Endothelial cell of umbilical vein (primary cell): ENCODE measurements around the gene FOXP4. TPM values are rescaled to one million over a fixed set of nuclear protein-coding genes. Genes with fewer than 3 reads are reported as not detected.

Experiments
- BruUV-seq: library from RNA; stranded (reverse); fragments of 400-500 nt; replicated peaks from 2 replicates; lab custom pipeline; 2021; lab: Mats Ljungman, UMichigan
- CTCF ChIA-PET: fragments of 300-600, 350-600 bp; sonication (Branson Sonifier 250); formaldehyde crosslinking; loops from one replicate; lab custom pipeline; 2021; ENCODE audit warnings: antibody characterized with exemption, inconsistent platforms; lab: Charles Lee
- POLR2A ChIA-PET: fragments of 300-600, 350-600 bp; sonication (Branson Sonifier 250); formaldehyde crosslinking; loops from one replicate; lab custom pipeline; 2021; ENCODE audit warnings: antibody characterized with exemption, inconsistent platforms; lab: Charles Lee
- DNase-seq: peaks from one replicate; pipeline ENCODE4 v3.0.0-alpha.2; 2011; ENCODE audit warnings: low read depth, low spot score
- FAIRE-seq: peaks from 2 replicates; lab custom pipeline; 2011; peaks lifted over from hg19 to GRCh38; lab: Jason Lieb, UNC
- H2AFZ ChIP-seq: 2 replicates; pipeline ENCODE4 v1.6.0; 2012; ENCODE audit warnings: low read depth, low read length, control low read depth, inconsistent platforms
- H3K27ac ChIP-seq: 2 replicates; pipeline ENCODE4 v1.5.1; 2011; ENCODE audit warnings: low read depth, mild to moderate bottlenecking, control low read depth, low read length, moderate library complexity; ENCODE audit not compliant: insufficient read depth
- H3K27me3 ChIP-seq, 2 experiments: 2 replicates each; pipeline versions ENCODE4 v1.6.0 to v1.6.1; 2011; ENCODE audit warnings: low read length in 2 of 2, mixed read lengths in 1 of 2; ENCODE audit not compliant: control insufficient read depth in 2 of 2, insufficient read depth in 2 of 2
- H3K36me3 ChIP-seq, 2 experiments: 2 replicates in 1 of 2; 3 replicates in 1 of 2; pipeline ENCODE4 v1.5.1; 2011; ENCODE audit warnings: low read length in 2 of 2, mild to moderate bottlenecking in 1 of 2, moderate library complexity in 1 of 2; ENCODE audit not compliant: control insufficient read depth in 2 of 2, insufficient read depth in 2 of 2; ENCODE audit errors: extremely low read depth in 1 of 2
- H3K4me1 ChIP-seq: 3 replicates; pipeline ENCODE4 v1.5.1; 2011; ENCODE audit warnings: mild to moderate bottlenecking, low read length; ENCODE audit not compliant: control insufficient read depth, insufficient read depth; ENCODE audit errors: extremely low read depth
- H3K4me2 ChIP-seq: 2 replicates; pipeline ENCODE4 v1.6.1; 2011; ENCODE audit warnings: low read length, control low read depth, mixed read lengths; ENCODE audit not compliant: insufficient read depth
- H3K4me3 ChIP-seq, 3 experiments: fragments of 200-600 bp in 1 of 3; sonication (generic), shearing (Covaris generic) in 1 of 3; replicated peaks in 1 of 3; 2 replicates each; pipeline ENCODE4 v1.5.1; 2011 to 2016; ENCODE audit warnings: control low read depth in 3 of 3, low read length in 3 of 3, mild to moderate bottlenecking in 2 of 3, inconsistent platforms in 1 of 3, low read depth in 1 of 3, moderate library complexity in 1 of 3; ENCODE audit not compliant: insufficient read depth in 1 of 3
- H3K79me2 ChIP-seq: 2 replicates; pipeline ENCODE4 v1.6.0; 2012; ENCODE audit warnings: low read length, inconsistent platforms; ENCODE audit not compliant: control insufficient read depth, insufficient read depth
- H3K9ac ChIP-seq: replicated peaks from 2 replicates; pipeline ENCODE3; 2011; ENCODE audit warnings: low read length, control low read depth; ENCODE audit not compliant: insufficient read depth; ENCODE audit errors: extremely low read depth
- H3K9me1 ChIP-seq: replicated peaks from 3 replicates; pipeline ENCODE4 v1.6.0; 2011; ENCODE audit warnings: mild to moderate bottlenecking, low read length; ENCODE audit not compliant: control insufficient read depth, insufficient read depth; ENCODE audit errors: extremely low read depth
- H3K9me3 ChIP-seq: replicated peaks from 2 replicates; pipeline ENCODE4 v1.5.1; 2012; ENCODE audit warnings: low read length, inconsistent platforms; ENCODE audit not compliant: control insufficient read depth, insufficient read depth
- H4K20me1 ChIP-seq: replicated peaks from 2 replicates; pipeline ENCODE3; 2011; ENCODE audit warnings: mild to moderate bottlenecking, low read length; ENCODE audit not compliant: control insufficient read depth, insufficient read depth; ENCODE audit errors: extremely low read depth
- EZH2 ChIP-seq: IDR thresholded peaks from 2 replicates; pipeline ENCODE4 v1.6.1; 2012; ENCODE audit warnings: borderline replicate concordance, low read depth, mild to moderate bottlenecking, moderate library complexity, low read length, inconsistent platforms; ENCODE audit not compliant: severe bottlenecking
- FOS ChIP-seq: IDR thresholded peaks from 2 replicates; pipeline ENCODE4 v1.6.1; 2011; ENCODE audit warnings: mild to moderate bottlenecking, low read length, moderate library complexity, borderline replicate concordance; ENCODE audit not compliant: insufficient read depth
- GATA2 ChIP-seq: IDR thresholded peaks from 2 replicates; pipeline ENCODE4 v1.7.0; 2011; ENCODE audit warnings: low read depth, mild to moderate bottlenecking, moderate library complexity, mixed read lengths, low read length; ENCODE audit not compliant: insufficient read length, insufficient read depth
- JUN ChIP-seq: IDR thresholded peaks from 2 replicates; pipeline ENCODE4 v1.6.1; 2011; ENCODE audit warnings: borderline replicate concordance, low read depth; ENCODE audit not compliant: insufficient read length, insufficient read depth
- MYC ChIP-seq: IDR thresholded peaks from one replicate; pipeline ENCODE4 v1.6.1; 2011; ENCODE audit warnings: mild to moderate bottlenecking, low read depth, low read length
- POLR2A ChIP-seq: IDR thresholded peaks from 2 replicates; pipeline ENCODE4 v1.6.1; 2012; ENCODE audit warnings: low read depth, mild to moderate bottlenecking, control low read depth, low read length
- POLR2AphosphoS5 ChIP-seq: IDR thresholded peaks from 2 replicates; pipeline ENCODE4 v1.6.1; 2012; ENCODE audit warnings: low read depth, mild to moderate bottlenecking, control low read depth, low read length, moderate library complexity; ENCODE audit not compliant: insufficient read depth
- dilution Hi-C: fragments of 300-500 bp; cut with MboI; formaldehyde crosslinking; loops from one replicate; pipeline ENCODE4 v1.15.0; 2019; ENCODE audit warnings: low sequenced_read_pairs; ENCODE audit not compliant: extremely low pct_ligation_motif_present
- intact Hi-C: fragments of 100-400 bp; cut with micrococcal nuclease; formaldehyde crosslinking; loops from one replicate; pipeline ENCODE4 v1.10.0; 2022
- polyA plus RNA-seq, 4 experiments: library from polyadenylated mRNA; depleted of rRNA in 3 of 4; stranded (reverse) in 3 of 4; unstranded in 1 of 4; fragments of >200 nt; gene quantifications; 2 replicates each; pipeline versions ENCODE4 v1.2.1 to v1.2.3, GENCODE V29; 2011 to 2012; ENCODE audit warnings: missing spikeins in 1 of 4
- total RNA-seq: library from RNA; stranded (reverse); gene quantifications from 2 replicates; pipeline ENCODE4 v1.2.3, GENCODE V29; 2021
- TF ChIP-seq, protein P1 (sequence below): IDR thresholded peaks from 2 replicates; pipeline ENCODE4 v1.6.1; 2011; ENCODE audit not compliant: insufficient read depth, insufficient read length
- TF ChIP-seq, protein P2 (sequence below), 2 donors: IDR thresholded peaks; 1 replicate in 1 of 2; 2 replicates in 1 of 2; pipeline ENCODE4 v1.5.1; 2011; ENCODE audit warnings: low read length in 2 of 2, mild to moderate bottlenecking in 2 of 2, moderate library complexity in 2 of 2, control low read depth in 1 of 2, inconsistent platforms in 1 of 2, low read depth in 1 of 2; ENCODE audit not compliant: insufficient read depth in 1 of 2; ENCODE audit errors: extremely low read depth in 1 of 2

Gene FOXP4
- total and polyA plus RNA-seq, 2 donors (not counting 3 experiments of a cell fraction or from before 2014, with no cell fraction given) = 5.6 to 23.9 TPM

DNA sequence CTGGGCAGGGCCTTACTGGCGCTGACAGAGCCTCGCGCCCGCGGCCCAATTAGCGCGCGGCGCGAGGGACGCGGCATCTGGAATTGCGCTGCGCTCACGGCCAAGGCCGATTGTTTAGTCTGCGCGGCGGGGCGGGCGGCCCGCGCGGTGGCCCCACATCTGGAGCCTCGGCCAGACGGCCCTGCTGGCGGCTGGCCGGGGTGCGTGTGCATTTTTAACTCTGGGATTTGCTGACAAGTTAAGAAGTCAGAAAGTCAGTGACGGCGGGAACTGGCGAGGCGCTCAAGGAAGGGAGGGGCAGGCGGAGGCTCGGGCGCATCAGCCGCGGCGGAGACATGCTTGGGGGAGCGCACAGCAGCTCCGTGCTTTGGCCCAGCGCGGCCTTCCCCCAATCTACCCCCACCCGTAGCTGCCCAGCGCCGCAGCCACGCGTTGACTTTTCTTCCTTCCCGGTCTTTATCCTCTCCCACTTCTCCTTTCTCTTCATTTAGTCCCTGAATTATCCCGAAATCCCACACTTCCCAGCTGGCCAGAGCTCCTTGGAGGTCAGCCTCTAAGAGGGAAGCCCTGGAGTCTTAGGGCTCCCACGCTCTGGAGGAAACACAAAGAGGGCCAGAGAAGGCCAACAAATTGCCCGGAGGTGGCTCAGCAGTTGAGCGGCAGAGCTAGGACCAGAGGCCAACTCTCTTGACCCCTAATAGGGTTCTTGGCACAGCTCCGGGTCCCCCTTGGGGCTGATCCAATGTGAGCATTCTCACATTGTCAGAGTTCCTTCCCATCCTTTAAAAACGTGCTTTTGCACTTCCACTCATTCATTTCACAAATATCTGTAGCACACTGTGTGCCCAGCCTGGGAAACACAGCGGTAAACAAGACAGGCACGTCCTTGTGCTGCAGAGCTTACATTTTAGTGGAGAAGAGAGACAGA, 40.8 kb upstream of the FOXP4 start:
- TF ChIP-seq, protein P1, sequence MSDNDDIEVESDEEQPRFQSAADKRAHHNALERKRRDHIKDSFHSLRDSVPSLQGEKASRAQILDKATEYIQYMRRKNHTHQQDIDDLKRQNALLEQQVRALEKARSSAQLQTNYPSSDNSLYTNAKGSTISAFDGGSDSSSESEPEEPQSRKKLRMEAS = no peak
- TF ChIP-seq EZH2 = peak; percentile 49
- peak overlapping the region; percentile 40 for H2AFZ ChIP-seq
- H4K20me1 ChIP-seq = no peaks in the 10 kb centered on the region
- DNase-seq = peak; percentile 58
- ChIA-PET POLR2A (no interaction called here), CTCF (interaction anchor here (0.7 to 1.4 kb wide), 4 partner anchors 11 to 87 kb away, joined by 3 to 7 read pairs (median 4); no protein-coding TSS in a partner anchor)
- H3K27me3 ChIP-seq = peaks cover 17 to 32% of the 10 kb centered on the region in 2 experiments
- no peaks in the 10 kb centered on the region for H3K9me3 ChIP-seq
- H3K4me3 ChIP-seq = no peak overlapping the region
- H3K79me2 ChIP-seq = no peaks in the 10 kb centered on the region
- H3K9ac ChIP-seq = no peak overlapping the region
- H3K36me3 ChIP-seq = no peaks in the 10 kb centered on the region
- dilution Hi-C loops = no loop called here
- BruUV-seq = no TSS peak
- H3K27ac ChIP-seq = no peak overlapping the region
- intact Hi-C loops = no loop called here
- peak overlapping the region; percentile 40 for H3K4me2 ChIP-seq
- FAIRE-seq = peak; percentile 12
- peaks cover 12% of the 10 kb centered on the region for H3K4me1 ChIP-seq
- H3K9me1 ChIP-seq = no peaks in the 10 kb centered on the region

DNA sequence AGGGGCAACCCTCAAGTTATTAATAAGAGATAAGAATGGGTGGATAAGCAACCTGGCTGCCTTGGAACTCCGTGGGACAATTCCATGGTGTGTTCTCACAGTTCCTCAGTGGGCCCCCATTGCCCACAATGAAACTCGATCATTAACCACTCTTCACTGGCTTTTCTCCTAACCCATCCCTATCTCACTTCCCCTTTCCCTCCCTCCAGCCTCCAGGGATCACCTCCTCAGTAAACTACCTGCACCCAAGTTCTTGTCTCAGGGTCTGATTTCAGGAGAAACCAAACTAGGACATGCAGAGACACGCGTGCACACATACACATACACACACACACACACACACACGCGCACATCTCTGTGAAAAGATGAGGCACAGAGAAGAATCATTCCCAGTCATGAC, 37.7 kb upstream of the FOXP4 start:
- Histone ChIP-seq H3K4me1 (peaks cover 9% of the 10 kb centered on the region), H4K20me1 (no peaks in the 10 kb centered on the region), H3K4me3 (no peak overlapping the region), H3K9me3 (no peaks in the 10 kb centered on the region), H3K27ac (no peak overlapping the region), H3K36me3 (no peaks in the 10 kb centered on the region), H3K4me2 (no peak overlapping the region), H3K27me3 (peaks cover 27 to 30% of the 10 kb centered on the region in 2 experiments), H2AFZ (no peak overlapping the region), H3K9me1 (no peaks in the 10 kb centered on the region), H3K9ac (no peak overlapping the region), H3K79me2 (no peaks in the 10 kb centered on the region)
- BruUV-seq = no TSS peak
- CTCF ChIA-PET = interaction anchor here (2.6 kb wide), 1 partner anchor 11 kb away, joined by 8 read pairs; no protein-coding TSS in a partner anchor
- TF ChIP-seq GATA2 = no peak
- TF ChIP-seq POLR2A = no peak
- TF ChIP-seq, protein P1 = no peak
- TF ChIP-seq POLR2AphosphoS5 = no peak
- TF ChIP-seq EZH2 = no peak
- TF ChIP-seq MYC = no peak
- TF ChIP-seq JUN = no peak
- TF ChIP-seq, protein P2, sequence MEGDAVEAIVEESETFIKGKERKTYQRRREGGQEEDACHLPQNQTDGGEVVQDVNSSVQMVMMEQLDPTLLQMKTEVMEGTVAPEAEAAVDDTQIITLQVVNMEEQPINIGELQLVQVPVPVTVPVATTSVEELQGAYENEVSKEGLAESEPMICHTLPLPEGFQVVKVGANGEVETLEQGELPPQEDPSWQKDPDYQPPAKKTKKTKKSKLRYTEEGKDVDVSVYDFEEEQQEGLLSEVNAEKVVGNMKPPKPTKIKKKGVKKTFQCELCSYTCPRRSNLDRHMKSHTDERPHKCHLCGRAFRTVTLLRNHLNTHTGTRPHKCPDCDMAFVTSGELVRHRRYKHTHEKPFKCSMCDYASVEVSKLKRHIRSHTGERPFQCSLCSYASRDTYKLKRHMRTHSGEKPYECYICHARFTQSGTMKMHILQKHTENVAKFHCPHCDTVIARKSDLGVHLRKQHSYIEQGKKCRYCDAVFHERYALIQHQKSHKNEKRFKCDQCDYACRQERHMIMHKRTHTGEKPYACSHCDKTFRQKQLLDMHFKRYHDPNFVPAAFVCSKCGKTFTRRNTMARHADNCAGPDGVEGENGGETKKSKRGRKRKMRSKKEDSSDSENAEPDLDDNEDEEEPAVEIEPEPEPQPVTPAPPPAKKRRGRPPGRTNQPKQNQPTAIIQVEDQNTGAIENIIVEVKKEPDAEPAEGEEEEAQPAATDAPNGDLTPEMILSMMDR (IDR thresholded peaks at IDR 0.05; ENCODE audit: extremely low read depth in 1 of 2, insufficient read depth in 1 of 2, low read depth in 1 of 2, low read length in 2 of 2) = no peak
- TF ChIP-seq FOS = no peak
- FAIRE-seq = no peak
- DNase-seq = no peak
- POLR2A ChIA-PET = no interaction called here
- dilution Hi-C loops (no loop called here), intact Hi-C loops (no loop called here)
